GM12864 (cell line): ENCODE results near the gene LARGE1.

Source experiments
- DNase-seq: peaks from one replicate; pipeline ENCODE4 v3.0.0-alpha.2; 2011; ENCODE audit warnings: low read depth
- H3K4me3 ChIP-seq: 2 replicates; pipeline ENCODE4 v1.5.1; 2011; ENCODE audit warnings: mild to moderate bottlenecking, low read depth, low read length, control low read depth
- CTCF ChIP-seq: IDR thresholded peaks from 2 replicates; pipeline ENCODE4 v1.5.1; 2011; ENCODE audit warnings: low read depth, mild to moderate bottlenecking, moderate library complexity, low read length, control low read depth, inconsistent platforms; ENCODE audit errors: missing control alignments

The LARGE1 gene

DNA sequence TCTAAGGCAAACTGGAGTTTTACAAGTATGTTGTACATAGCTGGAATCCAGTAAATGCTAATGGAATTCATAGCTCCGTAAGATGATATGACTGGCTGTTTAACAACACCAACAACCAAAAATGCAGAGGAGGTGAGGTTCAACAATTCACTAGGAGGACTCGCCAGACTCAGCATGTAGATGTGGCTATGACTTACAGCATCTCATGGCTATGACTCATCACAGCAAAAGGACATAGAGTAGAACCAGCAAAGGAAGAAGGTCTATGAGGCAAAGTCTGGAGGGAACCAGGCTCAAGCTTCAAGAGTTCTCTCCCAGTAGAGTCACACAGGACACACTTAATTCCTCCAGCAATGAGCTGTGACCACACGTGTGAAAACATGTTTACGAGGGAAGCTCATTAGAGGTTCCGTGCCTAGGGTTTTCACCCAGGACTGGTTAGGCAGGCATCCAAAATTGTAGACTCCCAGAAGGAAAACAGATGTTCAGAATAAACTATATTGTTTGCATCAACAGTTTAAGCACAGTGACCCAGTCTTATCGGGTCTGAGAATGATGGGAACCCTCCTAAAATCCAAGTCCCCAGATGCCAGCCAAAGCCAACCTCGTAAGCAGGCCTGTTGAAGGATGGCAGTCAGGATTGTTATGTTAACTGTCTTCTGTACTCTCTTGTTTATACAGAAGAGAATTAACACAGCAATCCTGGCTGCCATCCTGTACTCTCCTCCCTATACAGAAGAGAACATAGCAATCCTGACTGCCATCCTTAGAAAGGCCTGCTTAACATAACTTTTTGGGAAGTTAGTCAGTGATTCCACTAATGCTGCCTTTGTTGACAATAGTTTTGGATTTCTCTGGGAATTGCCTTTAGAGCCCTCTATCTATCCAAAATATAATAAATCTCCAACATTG lies 116.6 kb downstream of the LARGE1 start:
- no peak for DNase-seq
- TF ChIP-seq CTCF = no peak
- no peak overlapping the region for H3K4me3 ChIP-seq

- TF ChIP-seq CTCF = no peak
- no peak for DNase-seq
- no peak overlapping the region for H3K4me3 ChIP-seq
These were observed 121.9 kb downstream of the LARGE1 start for GRCh38 chr22:33798401-33798800.

- DNase-seq = no peak
- TF ChIP-seq CTCF = no peak
These were observed 123.8 kb downstream of the LARGE1 start for GRCh38 chr22:33796494-33796893.

GRCh38 chr22:33793475-33793874 lies 126.8 kb downstream of the LARGE1 start:
- no peak overlapping the region for H3K4me3 ChIP-seq
- no peak for DNase-seq
- TF ChIP-seq CTCF = no peak

More at GRCh38 chr22:33796494-33796893, 123.8 kb downstream of the LARGE1 start:
- no peak overlapping the region for H3K4me3 ChIP-seq

DNA sequence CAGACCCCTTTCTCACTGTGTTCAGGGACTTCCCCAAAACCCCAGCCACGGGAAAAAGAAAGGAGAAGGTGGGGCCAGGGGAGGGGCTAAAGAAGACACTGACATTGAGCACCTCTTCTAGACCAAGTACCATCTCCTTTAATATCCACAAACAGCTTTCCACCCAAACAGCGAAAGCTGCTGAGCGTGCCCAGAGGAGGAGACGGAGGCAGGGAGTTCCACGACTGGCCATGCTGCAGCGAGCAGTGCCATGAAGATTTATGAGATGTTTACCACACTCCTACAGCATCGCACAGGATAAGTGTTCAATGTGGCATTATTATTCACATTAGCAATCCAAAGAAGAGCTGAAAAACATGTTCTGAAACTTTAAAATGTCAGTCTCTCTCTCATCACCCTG lies 127.4 kb downstream of the LARGE1 start:
- no peak for TF ChIP-seq CTCF
- DNase-seq = no peak
- H3K4me3 ChIP-seq = no peak overlapping the region

- DNase-seq = peak; percentile 47
- no peak overlapping the region for H3K4me3 ChIP-seq
- TF ChIP-seq CTCF = no peak
These were observed 130.5 kb downstream of the LARGE1 start for GRCh38 chr22:33789690-33790253.
